ENCODE data around the gene TUBGCP6.

- TF ChIP-seq EZH2 (IDR thresholded peaks at IDR 0.05): no peak
- TF ChIP-seq POLR2A (IDR thresholded peaks at IDR 0.05; ENCODE audit: borderline replicate concordance, extremely low read depth, insufficient read depth, insufficient read length): no peak
Observed at GRCh38 chr22:50274311-50274710, 29.5 kb upstream of the TUBGCP6 start.

All from HCT116 (cell line).